GM12801 (cell line): Measurements from ENCODE around the gene SAMD1.

ENCODE experiments used
- TF ChIP-seq, protein P1 (sequence below): IDR thresholded peaks from one replicate; pipeline ENCODE4 v1.5.1; 2011; ENCODE audit warnings: control low read depth; ENCODE audit not compliant: insufficient read length; ENCODE audit errors: extremely low read depth

SAMD1 gene

DNA sequence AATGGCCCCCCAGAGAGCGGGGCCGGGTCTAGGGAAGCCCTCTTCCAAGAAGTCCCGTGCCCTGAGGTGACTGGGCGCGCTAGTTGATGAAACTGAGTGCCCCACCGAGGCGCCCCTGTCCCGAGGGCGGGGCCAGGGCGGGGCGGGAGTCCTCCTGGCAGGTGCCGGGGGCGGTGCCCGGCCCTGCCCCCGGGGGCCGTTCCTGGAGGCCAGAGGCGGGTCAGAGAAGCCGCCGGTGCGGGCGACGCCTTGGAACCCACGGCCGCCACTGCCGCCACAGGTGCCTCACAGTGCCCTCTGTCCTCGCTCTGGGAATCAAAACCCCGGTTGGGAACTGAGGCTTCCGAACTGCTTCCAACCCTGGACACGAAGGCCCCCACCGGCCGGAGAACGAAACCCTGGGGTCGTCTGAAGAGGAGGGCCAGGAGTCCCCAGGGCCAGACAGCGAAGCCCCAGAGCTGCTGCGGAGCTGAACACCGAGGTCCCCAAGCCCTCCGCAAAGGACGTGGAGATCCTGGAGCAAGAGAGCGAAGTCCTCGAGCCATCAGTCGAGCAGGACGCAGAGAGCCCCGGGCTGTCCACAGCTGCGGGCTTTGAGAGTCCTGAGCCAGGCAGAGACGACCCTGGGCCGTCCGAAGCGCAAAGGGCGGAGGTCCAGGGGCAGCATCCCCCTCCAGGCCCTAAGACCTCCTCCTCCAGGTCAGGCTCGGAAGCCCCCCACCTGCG, 17.9 kb downstream of the SAMD1 start, which contains the start of gene MISP3:
TSS of gene MISP3 (plus strand) at position 252 of the 726 bp plus-strand sequence. CDS start 524 bp downstream, outside the sequence.
- TF ChIP-seq, protein P1, sequence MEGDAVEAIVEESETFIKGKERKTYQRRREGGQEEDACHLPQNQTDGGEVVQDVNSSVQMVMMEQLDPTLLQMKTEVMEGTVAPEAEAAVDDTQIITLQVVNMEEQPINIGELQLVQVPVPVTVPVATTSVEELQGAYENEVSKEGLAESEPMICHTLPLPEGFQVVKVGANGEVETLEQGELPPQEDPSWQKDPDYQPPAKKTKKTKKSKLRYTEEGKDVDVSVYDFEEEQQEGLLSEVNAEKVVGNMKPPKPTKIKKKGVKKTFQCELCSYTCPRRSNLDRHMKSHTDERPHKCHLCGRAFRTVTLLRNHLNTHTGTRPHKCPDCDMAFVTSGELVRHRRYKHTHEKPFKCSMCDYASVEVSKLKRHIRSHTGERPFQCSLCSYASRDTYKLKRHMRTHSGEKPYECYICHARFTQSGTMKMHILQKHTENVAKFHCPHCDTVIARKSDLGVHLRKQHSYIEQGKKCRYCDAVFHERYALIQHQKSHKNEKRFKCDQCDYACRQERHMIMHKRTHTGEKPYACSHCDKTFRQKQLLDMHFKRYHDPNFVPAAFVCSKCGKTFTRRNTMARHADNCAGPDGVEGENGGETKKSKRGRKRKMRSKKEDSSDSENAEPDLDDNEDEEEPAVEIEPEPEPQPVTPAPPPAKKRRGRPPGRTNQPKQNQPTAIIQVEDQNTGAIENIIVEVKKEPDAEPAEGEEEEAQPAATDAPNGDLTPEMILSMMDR = no peak

DNA sequence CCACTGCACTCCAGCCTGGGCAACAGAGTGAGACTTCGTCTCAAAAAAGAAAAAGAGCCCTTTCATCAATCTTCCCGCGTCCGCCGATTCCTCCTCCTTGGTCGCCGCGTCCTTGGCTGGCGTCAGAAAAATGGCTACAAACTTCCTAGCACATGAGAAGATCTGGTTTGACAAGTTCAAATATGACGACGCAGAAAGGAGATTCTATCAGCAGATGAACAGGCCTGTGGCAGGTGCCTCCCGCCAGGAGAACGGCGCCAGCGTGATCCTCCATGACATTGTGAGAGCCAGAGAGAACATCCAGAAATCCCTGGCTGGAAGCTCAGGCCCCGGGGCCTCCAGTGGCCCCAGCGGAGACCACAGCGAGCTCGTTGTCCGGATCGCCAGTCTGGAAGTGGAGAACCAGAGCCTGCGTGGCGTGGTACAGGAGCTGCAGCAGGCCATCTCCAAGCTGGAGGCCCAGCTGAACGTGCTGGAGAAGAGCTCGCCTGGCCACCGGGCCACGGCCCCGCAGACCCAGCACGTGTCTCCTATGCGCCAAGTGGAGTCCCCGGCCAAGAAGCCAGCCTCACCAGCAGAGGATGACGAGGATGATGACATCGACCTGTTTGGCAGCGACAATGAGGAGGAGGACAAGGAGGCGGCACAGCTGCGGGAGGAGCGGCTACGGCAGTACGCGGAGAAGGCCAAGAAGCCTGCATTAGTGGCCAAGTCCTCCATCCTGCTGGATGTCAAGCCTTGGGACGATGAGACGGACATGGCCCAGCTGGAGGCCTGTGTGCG, 20.1 kb downstream of the SAMD1 start:
- TF ChIP-seq, protein P1 = no peak

DNA sequence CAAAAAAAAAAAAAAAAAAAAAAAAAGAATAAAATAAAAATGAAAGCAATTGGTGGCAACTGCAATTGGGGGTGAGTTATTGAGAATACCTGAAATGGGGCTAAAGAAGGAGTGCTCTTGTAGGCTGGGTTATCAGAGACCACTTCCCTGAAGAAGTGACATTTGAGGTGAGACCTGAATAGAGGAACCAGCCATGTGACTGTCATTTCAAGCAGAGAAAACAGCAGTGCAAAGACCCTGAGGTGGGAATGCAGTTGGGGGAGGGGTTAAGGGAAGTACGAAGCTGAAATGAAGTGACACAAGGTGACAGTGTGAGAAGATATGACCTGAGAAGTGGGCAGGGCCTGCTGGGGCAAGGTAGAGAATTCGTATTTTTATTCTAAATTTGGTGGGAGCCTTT, 24.4 kb downstream of the SAMD1 start:
- TF ChIP-seq, protein P1 = no peak

DNA sequence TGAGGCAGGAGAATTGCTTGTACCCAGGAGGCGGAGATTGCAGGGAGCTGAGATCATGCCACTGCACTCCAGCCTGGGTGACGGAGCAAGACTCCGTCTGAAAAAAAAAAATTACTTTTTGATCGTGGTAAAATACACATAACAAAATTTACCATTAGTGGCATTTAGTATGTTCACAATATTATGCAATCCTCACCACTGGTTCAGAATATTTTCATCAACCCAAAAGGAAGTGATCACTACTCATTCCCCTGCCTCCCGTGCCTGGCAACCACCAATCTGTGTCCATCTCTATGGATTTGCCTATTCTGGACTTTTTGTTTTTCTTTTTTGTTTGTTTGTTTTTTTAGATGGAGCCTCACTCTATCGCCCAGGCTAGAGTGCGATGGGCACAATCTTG, 27.4 kb downstream of the SAMD1 start:
- TF ChIP-seq, protein P1 = no peak

DNA sequence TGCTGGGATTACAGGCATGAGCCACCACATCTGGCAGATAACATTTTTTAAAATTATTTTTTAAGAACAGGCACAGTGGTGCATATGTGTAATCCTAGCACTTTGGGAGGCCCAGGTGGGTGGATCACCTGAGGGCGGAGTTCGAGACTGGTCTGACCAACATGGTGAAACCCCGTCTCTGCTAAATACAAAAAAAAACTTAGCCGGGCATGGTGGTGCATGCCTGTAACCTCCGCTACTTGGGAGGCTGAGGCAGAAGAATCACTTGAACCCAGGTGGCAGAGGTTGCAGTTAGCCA, 28.0 kb downstream of the SAMD1 start:
- TF ChIP-seq, protein P1 = no peak

DNA sequence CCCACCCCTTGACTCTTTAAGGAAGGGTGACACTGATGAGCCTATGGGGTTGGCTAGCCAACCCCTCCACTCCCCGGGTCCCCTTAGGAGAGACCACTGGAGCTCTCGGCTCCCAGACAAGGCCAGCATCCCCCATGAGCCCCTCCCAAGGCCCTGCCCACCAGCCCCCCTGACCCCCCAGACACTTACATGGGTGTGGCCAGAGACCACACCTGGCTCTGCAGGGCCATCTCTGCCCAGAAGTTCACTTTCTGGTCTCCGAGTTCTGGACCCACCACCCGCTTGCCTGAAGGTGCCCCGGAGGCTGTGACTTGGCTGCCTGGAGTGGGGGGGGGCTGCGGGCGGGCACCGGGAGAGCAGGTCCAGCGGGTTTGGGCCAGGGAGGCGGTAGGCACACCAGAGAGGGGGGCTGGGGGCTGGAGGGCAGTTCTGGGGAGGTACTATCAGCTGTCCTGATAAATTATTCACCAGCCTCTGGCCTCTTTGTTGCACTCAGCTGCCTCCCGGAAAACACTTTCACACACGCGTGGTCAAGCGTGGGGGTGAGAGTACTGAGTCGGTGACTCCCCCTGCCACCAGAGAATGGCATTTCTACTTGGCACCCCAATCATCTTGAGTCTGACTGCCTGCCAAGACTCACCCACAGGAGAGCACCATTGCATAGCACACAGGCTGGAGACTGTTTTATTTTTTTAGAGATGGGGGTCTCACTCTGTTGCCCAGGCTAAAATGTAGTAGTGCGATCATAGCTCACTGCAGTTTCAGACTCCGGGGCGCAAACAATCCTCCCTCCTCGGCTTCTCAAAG, 28.6 kb downstream of the SAMD1 start, which contains the start of gene PALM3:
TSS of gene PALM3 (minus strand) at position 326 of the 807 bp plus-strand sequence. CDS start at position 230, 96 bp downstream.
- TF ChIP-seq, protein P1 = no peak
